ENCODE data around the gene TUSC7.

The TUSC7 gene

GRCh38 chr3:116709479-116709878 is at the start of gene TUSC7:
TUSC7 (plus strand) TSS chr3:116709779.
- Mint-ChIP-seq H3K27me3 (no peaks in the 10 kb centered on the region), H3K9me3 (peaks cover 4% of the 10 kb centered on the region), H3K27ac (no peak within 1 kb of the TSS)

GRCh38 chr3:116661196-116661595 is 48.4 kb upstream of the TUSC7 start:
- Mint-ChIP-seq H3K9me3 (no peaks in the 10 kb centered on the region), H3K36me3 (ENCODE audit: low read depth) (no peaks in the 10 kb centered on the region), H3K27ac (no peak overlapping the region), H3K27me3 (no peaks in the 10 kb centered on the region), H3K4me1 (ENCODE audit: low read depth) (no peaks in the 10 kb centered on the region), H3K4me3 (no peak overlapping the region)
- DNase-seq = no peak

More at GRCh38 chr3:116709479-116709878, at the start of gene TUSC7:
- H3K36me3 Mint-ChIP-seq (ENCODE audit: low read depth) = no peaks in the 10 kb centered on the region
- DNase-seq = no peak
- H3K4me3 Mint-ChIP-seq = no peak within 1 kb of the TSS
- no peaks in the 10 kb centered on the region for H3K4me1 Mint-ChIP-seq (ENCODE audit: low read depth)

- H3K4me3 Mint-ChIP-seq = no peak overlapping the region
- no peaks in the 10 kb centered on the region for H3K36me3 Mint-ChIP-seq (ENCODE audit: low read depth)
- H3K9me3 Mint-ChIP-seq = no peaks in the 10 kb centered on the region
- DNase-seq = no peak
- no peaks in the 10 kb centered on the region for H3K27me3 Mint-ChIP-seq
- H3K27ac Mint-ChIP-seq = no peak overlapping the region
- no peaks in the 10 kb centered on the region for H3K4me1 Mint-ChIP-seq (ENCODE audit: low read depth)
Measured at GRCh38 chr3:116663161-116664110, 46.1 kb upstream of the TUSC7 start.

GRCh38 chr3:116667324-116667723 is 42.3 kb upstream of the TUSC7 start:
- Mint-ChIP-seq H3K36me3 (ENCODE audit: low read depth) (no peaks in the 10 kb centered on the region), H3K9me3 (no peaks in the 10 kb centered on the region), H3K27me3 (no peaks in the 10 kb centered on the region), H3K4me1 (ENCODE audit: low read depth) (no peaks in the 10 kb centered on the region), H3K4me3 (no peak overlapping the region), H3K27ac (no peak overlapping the region)
- no peak for DNase-seq

- no peaks in the 10 kb centered on the region for H3K27me3 Mint-ChIP-seq
Measured at GRCh38 chr3:116667791-116668190, 41.8 kb upstream of the TUSC7 start.

GRCh38 chr3:116669576-116669975 is 40.0 kb upstream of the TUSC7 start:
- H3K4me3 Mint-ChIP-seq = no peak overlapping the region
- no peak for DNase-seq
- no peaks in the 10 kb centered on the region for H3K9me3 Mint-ChIP-seq
- H3K4me1 Mint-ChIP-seq (ENCODE audit: low read depth) = no peaks in the 10 kb centered on the region
- H3K27me3 Mint-ChIP-seq = no peaks in the 10 kb centered on the region
- no peak overlapping the region for H3K27ac Mint-ChIP-seq
- H3K36me3 Mint-ChIP-seq (ENCODE audit: low read depth) = no peaks in the 10 kb centered on the region

More at GRCh38 chr3:116667791-116668190, 41.8 kb upstream of the TUSC7 start:
- H3K4me1 Mint-ChIP-seq (ENCODE audit: low read depth) = no peaks in the 10 kb centered on the region
- no peak overlapping the region for H3K4me3 Mint-ChIP-seq
- no peaks in the 10 kb centered on the region for H3K9me3 Mint-ChIP-seq
- H3K36me3 Mint-ChIP-seq (ENCODE audit: low read depth) = no peaks in the 10 kb centered on the region
- no peak overlapping the region for H3K27ac Mint-ChIP-seq
- DNase-seq = no peak

- Mint-ChIP-seq H3K27ac (no peak overlapping the region), H3K27me3 (no peaks in the 10 kb centered on the region), H3K4me3 (no peak overlapping the region), H3K9me3 (no peaks in the 10 kb centered on the region), H3K4me1 (ENCODE audit: low read depth) (no peaks in the 10 kb centered on the region), H3K36me3 (ENCODE audit: low read depth) (no peaks in the 10 kb centered on the region)
- no peak for DNase-seq
Measured at GRCh38 chr3:116671151-116671550, 38.4 kb upstream of the TUSC7 start.

- Mint-ChIP-seq H3K36me3 (ENCODE audit: low read depth) (no peaks in the 10 kb centered on the region), H3K9me3 (peaks cover 4% of the 10 kb centered on the region), H3K27me3 (no peaks in the 10 kb centered on the region), H3K27ac (no peak overlapping the region), H3K4me1 (ENCODE audit: low read depth) (no peaks in the 10 kb centered on the region), H3K4me3 (no peak overlapping the region)
- DNase-seq = no peak
Measured at GRCh38 chr3:116678853-116679252, 30.7 kb upstream of the TUSC7 start.

GRCh38 chr3:116691041-116691440 is 18.5 kb upstream of the TUSC7 start:
- Mint-ChIP-seq H3K27me3 (no peaks in the 10 kb centered on the region), H3K27ac (no peak overlapping the region), H3K9me3 (no peaks in the 10 kb centered on the region), H3K36me3 (ENCODE audit: low read depth) (no peaks in the 10 kb centered on the region), H3K4me3 (no peak overlapping the region), H3K4me1 (ENCODE audit: low read depth) (no peaks in the 10 kb centered on the region)
- DNase-seq = no peak

- no peak for DNase-seq
- H3K4me1 Mint-ChIP-seq (ENCODE audit: low read depth) = no peaks in the 10 kb centered on the region
- no peaks in the 10 kb centered on the region for H3K36me3 Mint-ChIP-seq (ENCODE audit: low read depth)
- peaks cover 5% of the 10 kb centered on the region for H3K9me3 Mint-ChIP-seq
- H3K27ac Mint-ChIP-seq = no peak overlapping the region
- no peak overlapping the region for H3K4me3 Mint-ChIP-seq
- H3K27me3 Mint-ChIP-seq = no peaks in the 10 kb centered on the region
Measured at GRCh38 chr3:116701070-116701469, 8.5 kb upstream of the TUSC7 start.

- Mint-ChIP-seq H3K4me3 (no peak overlapping the region), H3K9me3 (peaks cover 5% of the 10 kb centered on the region), H3K27ac (no peak overlapping the region), H3K27me3 (no peaks in the 10 kb centered on the region), H3K36me3 (ENCODE audit: low read depth) (no peaks in the 10 kb centered on the region), H3K4me1 (ENCODE audit: low read depth) (no peaks in the 10 kb centered on the region)
- DNase-seq = no peak
Measured at GRCh38 chr3:116702334-116702733, 7.2 kb upstream of the TUSC7 start.

GRCh38 chr3:116707531-116707930 is 2.0 kb upstream of the TUSC7 start:
- DNase-seq = no peak
- Mint-ChIP-seq H3K9me3 (peaks cover 4% of the 10 kb centered on the region), H3K4me3 (no peak overlapping the region), H3K27ac (no peak overlapping the region), H3K27me3 (no peaks in the 10 kb centered on the region), H3K36me3 (ENCODE audit: low read depth) (no peaks in the 10 kb centered on the region), H3K4me1 (ENCODE audit: low read depth) (no peaks in the 10 kb centered on the region)

- Mint-ChIP-seq H3K4me1 (ENCODE audit: low read depth) (no peaks in the 10 kb centered on the region), H3K27me3 (no peaks in the 10 kb centered on the region), H3K27ac (no peak overlapping the region), H3K9me3 (no peaks in the 10 kb centered on the region), H3K4me3 (no peak overlapping the region), H3K36me3 (ENCODE audit: low read depth) (no peaks in the 10 kb centered on the region)
- DNase-seq = no peak
Measured at GRCh38 chr3:116716490-116716889, 6.9 kb downstream of the TUSC7 start.

GRCh38 chr3:116717566-116717965 is 8.0 kb downstream of the TUSC7 start:
- H3K4me1 Mint-ChIP-seq (ENCODE audit: low read depth) = no peaks in the 10 kb centered on the region
- DNase-seq = no peak
- no peaks in the 10 kb centered on the region for H3K27me3 Mint-ChIP-seq
- no peaks in the 10 kb centered on the region for H3K9me3 Mint-ChIP-seq
- no peaks in the 10 kb centered on the region for H3K36me3 Mint-ChIP-seq (ENCODE audit: low read depth)
- no peak overlapping the region for H3K4me3 Mint-ChIP-seq
- no peak overlapping the region for H3K27ac Mint-ChIP-seq

GRCh38 chr3:116728454-116728853 is 18.9 kb downstream of the TUSC7 start:
- H3K36me3 Mint-ChIP-seq (ENCODE audit: low read depth) = no peaks in the 10 kb centered on the region
- no peak for DNase-seq
- H3K4me1 Mint-ChIP-seq (ENCODE audit: low read depth) = no peaks in the 10 kb centered on the region
- H3K4me3 Mint-ChIP-seq = no peak overlapping the region
- peaks cover 3% of the 10 kb centered on the region for H3K9me3 Mint-ChIP-seq
- H3K27ac Mint-ChIP-seq = no peak overlapping the region
- no peaks in the 10 kb centered on the region for H3K27me3 Mint-ChIP-seq
